ENCODE measurements around the gene LTBP2.

The LTBP2 gene

DNA sequence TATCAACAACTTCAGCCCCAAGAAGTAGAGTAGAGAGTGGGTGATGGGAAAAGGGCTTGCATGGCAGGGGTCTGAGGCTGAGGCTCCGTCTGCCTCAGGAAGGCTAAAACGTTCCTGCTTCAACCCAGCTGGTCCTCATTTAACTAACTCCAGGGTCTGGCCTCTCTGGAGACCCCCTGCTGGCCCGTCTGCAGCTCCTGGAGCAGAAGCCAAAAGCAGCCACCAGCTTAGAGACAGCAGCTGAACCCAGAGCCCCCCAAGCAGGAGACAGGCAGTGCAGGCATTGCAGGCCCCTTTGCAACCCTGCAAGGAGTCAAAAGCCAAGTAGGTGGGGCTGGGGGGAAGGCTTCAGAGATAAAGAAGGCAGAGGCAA is 25.1 kb upstream of the LTBP2 start:
- no peak for DNase-seq

DNA sequence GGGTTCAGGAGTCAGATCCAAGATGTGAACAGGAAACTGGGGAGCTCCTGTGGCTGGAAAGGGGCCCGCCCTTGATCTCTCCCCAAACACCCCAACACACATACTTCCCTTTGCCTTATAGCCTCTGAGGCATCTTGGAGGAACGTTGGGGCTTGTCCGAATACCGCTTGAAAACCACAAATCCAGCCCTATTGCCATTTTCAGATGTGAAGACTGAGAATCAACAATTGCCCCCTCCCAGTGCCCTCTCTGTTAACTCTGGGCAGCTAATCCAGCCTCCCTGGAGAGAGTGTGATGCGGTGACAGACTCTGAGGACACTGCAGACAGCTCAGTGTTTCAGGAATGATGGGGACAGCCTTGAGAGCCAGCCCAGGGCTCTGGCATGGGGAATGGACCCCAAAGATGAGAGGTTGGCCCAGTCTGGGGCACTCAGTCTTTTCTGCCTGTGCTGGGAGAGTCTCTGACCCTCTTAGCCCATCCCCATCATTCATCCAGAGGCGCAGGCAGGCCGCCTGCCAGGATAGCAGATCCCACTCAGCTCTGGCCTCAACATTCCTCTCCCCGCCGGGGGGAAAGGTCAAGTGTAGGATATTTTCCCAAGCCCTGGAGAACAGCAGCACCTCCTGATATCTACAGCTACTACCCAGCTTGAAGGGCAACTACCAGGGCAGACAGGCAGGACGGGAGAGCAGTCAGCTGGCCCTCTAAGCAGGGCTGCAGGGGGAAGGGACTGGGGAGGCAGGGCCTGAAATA is 24.6 kb upstream of the LTBP2 start:
- DNase-seq, result no peak

DNA sequence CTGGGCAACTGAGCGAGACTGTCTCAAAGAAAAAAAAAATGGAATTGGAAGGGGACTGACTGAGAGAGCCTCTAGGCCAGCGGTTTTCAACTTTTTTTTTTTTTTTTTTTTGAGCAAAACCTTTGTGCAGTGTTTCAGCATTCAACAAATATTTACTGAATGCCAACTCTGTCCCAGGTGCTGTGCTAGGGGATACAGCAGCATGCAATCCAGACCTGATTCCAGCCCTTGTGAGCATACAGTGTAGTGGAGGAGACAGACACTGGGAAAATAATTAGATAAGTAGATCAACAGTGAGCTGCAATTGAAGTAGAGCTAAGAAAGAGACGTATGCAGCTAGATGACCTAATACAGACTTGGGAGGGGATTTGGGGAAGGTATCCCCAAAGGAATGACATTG is 23.8 kb upstream of the LTBP2 start:
- DNase-seq, result no peak

DNA sequence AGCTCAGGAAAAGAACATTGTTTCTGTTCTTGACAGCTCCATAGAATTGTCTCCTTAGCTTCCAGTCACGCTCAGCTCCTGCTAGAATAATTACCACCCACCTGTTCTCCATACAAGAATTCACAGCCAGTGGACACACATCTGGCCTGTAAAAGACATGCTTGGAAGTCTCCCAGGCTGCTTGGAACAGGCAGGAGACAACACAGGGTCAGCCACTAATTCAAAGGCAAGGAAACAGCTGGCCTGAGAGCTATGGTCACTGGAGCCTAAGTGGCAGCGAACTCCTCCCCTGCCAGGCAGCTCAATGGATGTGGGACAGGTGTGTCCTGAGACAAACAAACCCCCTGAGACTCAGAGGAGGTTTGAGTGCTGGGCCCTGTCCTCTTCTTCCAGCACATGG is 22.9 kb upstream of the LTBP2 start:
- DNase-seq, result no peak

DNA sequence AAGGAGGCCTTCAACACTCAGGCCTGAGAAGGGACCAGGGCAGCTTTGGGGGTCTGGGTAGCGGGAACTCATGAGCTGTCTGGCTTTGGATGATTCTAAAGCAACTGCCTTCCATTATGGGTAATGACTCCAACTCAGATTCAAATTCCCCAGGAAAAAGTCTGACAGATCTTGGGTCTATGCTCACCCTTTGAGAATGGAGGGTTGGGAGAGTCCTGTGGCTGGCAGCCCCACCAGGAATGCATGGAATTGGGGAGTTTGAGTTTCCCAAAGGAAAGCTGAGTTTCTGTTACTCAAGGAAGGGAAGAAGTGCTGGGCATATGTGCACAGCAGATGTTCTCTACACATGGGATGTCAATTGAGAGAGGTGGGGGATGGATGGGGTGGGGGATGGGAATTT is 22.4 kb upstream of the LTBP2 start:
- no peak for DNase-seq

DNA sequence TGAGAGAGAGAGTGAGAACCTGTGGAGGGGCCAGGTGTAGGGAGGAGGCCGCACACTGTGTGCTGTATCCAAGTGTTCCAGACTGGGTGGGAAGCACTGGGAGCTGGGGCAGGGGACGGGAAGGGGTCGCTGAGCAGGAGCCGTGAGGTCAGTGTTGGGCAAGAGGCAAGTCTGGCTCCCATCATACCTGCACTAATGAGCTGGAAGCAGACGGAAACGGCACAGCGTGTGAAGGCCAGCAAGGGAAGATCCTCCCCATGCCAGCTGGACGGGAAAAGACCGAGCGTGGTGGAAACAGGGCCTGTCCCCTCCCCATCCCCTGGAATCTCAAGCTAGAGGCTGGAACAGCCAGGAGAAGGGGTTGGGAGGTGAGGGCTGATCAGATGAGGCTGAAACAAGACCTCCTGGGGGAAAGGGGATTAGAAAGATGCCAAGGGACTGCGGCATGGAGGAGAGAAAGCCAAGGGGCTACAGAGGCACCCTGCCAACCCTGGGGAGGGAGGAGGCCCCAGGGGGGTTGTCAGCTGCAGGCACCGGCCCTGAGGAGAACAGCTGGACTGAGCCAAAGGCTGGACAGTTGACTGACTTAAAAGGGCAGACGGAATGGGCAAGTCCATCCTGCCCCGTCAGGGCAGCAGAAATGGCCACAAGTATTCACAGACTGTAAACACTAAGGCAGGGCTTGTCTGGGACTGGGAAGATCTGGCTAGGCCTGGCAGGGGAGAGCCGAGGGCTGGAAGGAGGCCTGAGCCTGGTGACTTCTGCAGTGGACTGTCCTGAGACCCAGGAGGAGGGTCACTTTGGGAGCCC is 19.0 kb upstream of the LTBP2 start:
- no peak for DNase-seq

DNA sequence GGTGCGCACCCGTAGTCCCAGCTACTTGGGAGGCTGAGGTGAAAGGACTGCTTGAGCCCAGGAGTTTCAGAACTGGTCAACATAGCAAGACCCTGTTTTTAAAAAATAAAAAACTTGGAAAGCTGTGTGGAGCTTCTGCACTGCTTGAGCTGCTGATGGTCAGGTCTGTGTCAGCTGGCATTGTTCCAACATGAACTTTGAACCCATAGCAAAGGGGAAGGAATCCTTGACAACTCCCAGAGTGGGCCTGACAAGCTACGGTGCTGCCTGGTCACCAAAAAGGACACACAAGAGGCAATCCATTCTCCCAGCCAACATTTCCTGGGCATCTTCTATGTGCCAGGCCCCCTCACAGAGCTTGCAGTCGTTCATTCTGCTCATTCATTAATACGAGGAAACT is 16.4 kb upstream of the LTBP2 start:
- DNase-seq, result peak; percentile 32

DNA sequence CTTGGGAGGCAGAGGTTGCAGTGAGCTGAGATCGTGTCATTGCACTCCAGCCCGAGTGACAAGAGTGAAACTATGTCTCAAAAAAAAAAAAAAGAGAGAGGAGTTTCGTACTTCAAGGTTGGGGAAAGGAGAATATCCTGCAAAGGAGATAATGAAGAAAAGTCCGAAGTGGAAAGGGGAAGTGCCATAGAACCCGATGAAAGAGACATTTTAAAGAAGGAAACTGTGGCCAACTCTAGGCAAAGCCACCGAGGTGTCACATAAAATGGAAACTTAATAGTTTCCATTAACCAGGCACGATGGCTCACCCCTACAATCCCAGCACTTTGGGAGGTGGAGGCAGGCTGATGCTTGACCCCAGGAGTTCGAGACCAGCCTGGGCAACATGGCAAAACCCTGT is 15.0 kb upstream of the LTBP2 start:
- peak; percentile 62 for DNase-seq

DNA sequence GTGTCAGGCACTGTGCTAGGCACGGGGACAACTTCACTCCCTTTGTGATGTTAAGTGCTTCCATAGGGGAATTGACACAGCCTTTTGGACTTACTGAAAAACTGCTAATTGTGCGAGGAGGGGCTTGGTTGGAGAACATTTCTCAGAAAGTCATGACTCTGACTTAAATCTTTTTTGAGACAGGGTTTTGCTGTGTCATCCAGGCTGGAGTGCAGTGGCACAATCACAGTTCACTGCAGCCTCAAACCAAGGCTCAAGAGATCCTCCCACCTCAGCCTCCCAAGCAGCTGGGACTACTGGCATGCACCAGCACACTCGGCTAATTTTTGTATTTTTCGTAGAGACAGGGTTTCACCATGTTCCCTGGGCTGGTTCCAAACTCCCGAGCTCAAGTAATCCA is 10.2 kb upstream of the LTBP2 start:
- no peak for DNase-seq

DNA sequence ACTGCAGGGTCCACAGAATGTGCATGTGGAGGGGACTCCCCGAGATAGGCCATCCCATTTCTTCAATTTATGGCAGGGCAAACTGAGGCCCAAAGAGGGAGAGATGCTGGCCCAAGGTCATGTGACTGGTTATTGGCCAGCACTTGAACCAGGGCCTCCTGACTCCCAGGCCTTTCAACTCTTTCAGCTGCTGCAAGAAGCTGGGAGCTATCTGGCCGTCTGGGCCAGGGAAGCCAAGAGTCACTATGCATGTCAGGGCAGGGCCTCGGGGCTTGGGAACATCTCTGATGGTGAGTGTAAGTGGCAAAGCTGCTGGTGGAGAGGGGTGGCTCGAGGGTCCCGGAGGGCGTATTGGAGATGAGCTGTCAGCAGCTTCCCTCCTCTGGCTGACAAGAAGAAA is 9.5 kb upstream of the LTBP2 start:
- DNase-seq, result no peak

DNA sequence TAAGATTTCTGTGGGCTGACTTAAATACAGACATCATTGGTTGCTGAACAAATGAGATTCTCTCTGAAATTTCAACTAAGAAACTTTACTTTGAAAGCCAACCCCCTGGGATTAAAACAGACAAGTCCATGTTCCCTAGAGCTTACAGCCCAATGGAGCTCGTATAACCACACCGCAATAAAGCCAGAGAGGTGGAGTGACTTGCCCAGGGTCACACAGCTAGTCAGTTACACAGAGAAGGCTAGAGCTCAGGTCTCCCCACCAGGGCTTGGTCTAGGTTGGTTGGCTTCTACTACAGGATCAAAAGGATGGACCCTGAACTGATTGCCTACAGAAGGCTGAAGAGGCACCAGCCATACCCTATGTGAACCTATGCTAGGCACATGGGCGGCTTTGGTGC is 8.9 kb upstream of the LTBP2 start:
- DNase-seq, result no peak

DNA sequence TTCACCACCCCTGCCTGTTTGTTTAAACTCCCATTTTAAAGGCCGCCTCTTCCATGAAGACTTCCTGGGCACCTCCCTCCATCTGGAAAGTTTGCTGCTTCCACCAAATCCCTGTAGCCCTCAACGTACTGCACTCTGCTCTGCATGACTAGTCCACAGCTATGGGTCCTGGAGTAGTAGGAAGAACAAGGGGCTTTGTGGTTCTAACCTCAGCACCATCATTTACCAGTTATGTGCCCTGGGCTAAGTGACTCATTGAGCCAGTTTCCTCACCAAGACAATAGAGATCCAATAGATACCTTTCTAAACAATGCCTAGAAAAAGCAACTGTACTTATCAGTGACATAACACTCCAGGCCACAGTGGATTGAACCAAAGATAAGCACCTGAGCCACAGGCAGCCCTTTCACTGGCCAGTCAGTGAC is 8.5 kb upstream of the LTBP2 start:
- peak; percentile 25 for DNase-seq

DNA sequence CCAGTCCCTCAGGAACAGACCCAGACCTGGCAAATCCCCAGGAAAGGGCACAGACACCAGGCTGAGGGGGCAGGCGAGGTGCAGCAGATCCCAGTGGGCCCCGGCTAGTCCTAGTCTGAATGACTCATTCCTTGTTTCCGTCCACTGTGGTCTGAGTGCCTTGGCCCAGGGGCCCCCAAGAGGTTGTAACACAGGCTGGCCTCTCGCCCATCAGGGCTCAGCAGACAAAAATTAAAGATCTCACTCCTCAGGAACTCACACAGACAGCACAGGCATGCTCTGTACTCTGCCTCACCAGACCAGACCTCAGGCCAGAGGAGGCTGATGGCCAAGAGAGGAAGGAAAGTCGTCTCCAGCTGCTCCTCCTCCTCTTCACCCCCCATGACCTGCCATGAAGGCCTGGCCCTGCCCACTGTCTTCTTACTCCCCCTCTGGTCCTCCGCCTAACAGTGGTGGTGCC is 7.7 kb upstream of the LTBP2 start:
- peak; percentile 43 for DNase-seq

DNA sequence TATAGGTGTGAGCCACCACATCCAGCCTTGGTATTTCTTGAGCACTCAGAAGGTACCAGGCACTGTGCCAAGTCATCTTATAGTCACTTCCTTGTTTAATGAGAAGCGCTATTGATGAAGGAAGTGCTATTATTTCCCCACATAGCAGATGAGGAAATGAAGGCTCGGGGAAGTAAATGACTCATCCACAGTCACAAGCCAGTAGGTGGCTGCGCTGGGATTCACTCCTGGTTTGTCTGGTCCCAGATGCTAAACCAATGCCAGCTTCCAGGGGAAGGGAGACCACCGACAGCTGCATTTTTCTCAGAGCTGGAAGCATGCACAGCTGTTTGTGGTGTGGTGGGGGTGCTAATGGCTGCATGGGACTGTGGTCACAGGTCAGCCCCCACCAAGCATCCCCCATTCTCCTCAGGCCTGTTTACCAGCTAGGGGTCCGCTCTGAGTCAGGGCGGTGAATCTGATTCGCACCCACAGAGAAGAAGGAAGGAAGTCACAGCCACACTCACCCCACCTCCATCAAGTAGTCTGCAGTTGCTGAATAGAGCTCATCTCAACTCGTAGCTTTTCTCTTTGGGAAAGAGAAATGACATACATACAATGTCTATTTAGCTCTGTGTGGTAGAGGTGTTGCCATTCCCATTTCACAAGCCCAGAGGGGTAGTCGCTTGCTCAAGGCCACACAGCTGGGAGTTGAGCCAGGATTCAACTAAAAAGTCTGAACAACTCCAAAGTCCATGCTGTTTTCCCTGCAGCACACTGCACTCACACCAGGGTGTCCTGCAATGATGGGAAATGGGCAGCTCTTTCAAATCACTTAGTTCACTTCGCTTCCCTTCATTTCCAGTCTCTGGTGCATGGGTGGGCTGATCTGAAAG is 6.3 kb upstream of the LTBP2 start:
- peak; percentile 95 for DNase-seq

DNA sequence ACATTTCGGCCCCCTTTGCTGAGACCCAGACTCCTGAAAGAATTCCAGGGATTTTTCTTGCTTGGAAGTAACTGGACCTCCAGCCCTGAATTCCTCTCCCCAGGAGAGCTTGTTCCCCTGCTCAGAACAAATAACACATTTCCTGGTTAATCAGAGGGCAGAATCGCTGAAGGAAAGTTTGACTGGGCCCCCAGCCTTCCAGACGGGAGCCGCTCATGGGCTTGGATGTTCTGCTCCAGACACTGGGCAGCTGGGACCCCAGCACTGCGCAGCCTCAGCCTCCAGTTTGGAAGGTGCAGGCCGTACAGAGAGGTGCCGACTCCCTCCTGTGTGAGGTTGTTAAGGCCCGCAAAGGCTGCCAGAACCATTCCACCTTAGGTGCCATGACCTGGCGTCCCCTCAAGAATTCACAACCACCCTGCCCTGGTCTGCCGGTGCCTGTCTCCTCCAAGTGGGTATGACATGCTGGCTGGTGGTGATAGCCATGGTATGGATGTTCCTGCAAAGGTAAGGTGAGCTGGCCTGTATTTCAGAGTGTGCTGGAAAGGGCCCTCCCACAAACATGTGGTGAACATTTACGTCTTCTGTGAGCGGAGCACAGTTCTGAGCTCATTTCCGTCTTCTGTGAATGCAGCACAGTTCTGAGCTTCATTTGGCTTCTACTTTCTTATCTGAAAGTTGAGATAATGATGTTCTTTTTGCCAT is 5.1 kb upstream of the LTBP2 start:
- DNase-seq, result no peak

DNA sequence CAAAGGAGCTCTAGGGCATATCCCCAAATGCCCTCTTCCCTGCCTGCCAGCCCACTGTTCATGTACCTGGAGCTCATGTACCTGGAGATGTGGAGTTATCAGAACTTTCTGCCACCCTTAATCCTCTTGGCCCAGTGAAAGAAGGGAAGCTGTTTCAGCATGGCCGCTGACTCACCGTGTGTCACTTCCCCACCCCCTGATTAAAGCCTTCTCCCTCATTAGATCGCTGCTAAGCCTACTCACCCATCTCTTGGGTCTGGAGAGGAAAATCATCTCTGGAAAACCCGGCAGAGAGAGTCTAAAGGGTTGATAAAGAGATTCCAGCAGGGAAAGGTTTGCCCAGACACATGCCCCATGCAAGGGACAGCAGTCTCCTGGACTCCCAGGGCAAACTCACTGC is 4.5 kb upstream of the LTBP2 start:
- DNase-seq, result peak; percentile 87

DNA sequence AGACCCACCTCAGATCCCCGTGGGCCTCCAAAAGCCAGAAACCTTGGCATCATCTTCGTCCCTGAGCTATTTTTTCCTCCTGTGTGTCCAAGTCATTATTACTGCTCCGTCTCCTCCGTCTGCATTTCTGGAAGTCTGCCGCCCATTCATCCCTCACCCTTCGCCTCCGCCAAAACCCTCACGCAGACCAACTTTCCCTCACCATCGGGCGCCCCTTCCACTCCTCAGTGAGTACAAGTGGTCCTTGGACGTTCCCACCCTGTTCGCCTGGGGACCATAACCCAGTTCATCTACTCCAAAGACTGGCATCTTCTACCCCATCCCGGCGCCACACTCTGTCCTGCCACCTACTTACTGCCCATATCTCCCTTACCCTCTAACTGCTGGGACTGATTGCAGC is 3.7 kb upstream of the LTBP2 start:
- DNase-seq, result no peak

DNA sequence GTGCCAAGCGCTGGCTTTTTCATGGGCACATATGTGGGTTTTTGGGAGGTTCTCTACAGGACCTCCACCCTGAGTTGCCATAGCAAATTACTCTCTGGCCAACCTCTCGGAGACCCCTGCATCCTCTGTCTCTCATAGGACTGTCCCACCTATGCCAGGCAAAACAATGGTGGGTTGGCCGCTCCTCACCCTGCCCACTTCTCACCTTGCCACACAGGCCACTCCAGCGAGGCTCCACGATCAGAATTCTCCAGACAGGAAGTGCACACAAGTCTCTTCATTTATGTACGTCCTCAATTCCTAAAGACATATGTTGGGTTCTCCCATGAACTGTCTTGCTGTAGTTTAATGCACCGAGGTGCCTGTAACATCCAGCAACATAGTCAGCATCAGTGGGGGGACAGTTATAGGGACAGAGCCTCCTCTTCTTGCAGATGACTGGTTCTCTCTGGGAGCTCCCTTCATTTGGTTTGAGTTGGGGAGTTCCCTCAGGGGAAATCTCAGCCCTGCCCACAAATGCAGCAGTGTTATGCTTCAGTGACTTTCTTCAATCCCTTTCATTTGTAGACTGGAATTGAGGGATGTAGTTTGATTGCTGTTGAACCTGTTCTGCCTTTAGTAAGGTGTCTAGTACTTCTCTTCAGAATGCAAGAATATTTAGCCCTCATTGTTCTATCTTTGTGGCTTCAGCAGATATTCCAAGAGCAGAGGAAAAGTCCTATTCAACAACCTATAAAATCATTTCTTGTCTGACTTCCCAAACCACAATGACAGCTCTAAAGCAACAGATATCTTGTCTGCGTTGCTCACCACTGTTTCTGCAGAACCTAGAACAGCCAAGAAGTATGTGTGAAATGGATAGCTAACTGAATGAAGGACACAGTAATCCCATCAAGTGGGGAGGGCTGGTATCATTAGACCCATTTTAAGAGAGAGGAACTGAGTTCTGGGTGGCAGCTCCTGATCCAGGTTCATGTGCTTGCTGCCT is 2.8 kb upstream of the LTBP2 start:
- DNase-seq, result peak; percentile 39

DNA sequence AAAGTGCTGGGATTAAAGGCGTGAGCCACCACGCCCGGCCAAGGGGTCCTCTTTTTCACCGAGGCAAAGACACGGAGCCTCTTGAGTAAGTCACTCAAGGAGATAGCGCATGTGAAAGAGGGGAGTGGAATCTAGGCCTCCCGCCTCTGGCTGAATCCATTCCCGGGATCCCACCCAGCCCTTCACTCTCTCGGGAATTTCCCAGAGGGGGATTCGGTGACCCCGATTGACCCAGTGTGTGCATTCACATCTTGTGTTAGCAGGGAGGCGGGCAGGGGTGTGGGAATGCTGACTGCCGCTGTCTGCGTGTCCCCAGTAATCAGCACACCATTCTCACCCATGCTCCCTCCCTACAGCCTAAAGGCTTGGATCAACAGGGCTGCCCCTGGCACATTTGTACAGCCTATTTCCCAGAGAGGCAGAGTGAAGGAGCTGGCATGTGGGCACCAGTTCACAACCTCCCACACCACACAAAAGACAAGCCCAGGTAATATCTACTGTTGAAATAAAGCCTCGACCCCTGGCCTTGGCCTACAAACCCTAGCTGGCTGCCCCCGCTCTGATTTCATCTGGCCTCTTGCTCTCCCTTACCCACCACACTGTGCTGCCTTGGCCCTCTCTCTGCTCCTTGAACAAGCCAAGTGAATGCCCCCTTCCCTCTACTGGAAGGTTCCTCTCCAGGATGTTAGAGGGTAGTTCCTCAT is 1.3 kb upstream of the LTBP2 start:
- DNase-seq, result no peak

DNA sequence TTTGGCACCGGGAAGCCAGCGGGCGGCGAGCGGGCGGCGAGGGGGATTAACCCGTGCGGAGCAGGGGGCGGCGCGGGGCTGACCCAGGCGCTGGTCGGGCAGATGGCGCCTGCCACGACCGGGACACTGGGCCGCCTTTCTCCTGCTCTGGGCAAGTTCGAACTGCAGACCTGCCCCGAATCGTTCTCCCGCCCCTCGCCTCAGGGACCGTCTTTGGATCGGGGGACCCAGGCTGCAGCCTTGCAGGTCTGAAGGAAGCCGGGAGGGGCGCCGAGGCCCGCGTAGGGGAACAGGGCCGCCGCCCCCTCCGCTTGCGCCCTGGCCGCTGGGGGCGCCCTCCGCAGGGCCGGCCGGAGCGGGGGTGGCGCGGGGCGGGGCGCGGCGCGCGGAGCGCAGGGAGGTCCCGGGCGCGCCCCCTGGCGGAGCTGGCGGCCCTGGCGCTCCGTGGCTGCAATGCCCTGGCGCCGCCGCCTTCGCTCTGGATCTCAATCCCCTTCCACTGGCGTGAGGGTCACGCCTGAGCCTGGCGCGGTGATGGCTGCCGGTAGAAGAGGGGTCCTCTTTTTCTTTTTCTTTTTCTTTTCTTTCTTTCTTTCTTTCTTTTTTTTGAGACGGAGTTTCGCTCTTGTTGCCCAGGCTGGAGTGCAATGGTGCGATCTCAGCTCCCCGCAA is 449 bp upstream of the LTBP2 start:
- peak; percentile 94 for DNase-seq
